Measurements from ENCODE around the gene CASP9.

The CASP9 gene

DNA sequence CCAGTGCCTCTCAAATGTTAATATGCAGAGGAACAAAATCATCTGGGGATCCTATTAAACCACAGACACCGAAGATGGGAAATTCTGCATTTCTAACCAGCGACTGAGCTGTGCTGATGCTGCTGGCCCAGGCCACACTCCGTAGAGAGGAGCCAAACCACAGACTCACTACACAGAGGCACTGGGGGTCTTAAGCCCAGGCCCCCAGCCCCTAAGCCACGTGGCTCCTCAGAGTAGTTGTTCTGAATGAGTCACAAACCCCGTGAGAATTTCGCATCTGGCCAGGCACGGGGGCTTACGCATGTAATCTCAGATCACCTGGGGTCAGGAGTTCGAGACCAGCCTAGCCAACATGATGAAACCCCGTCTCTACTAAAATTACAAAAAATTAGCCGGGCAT, 70.3 kb downstream of the CASP9 start:
- no peak for DNase-seq
- no peak overlapping the region for H3K9ac ChIP-seq (ENCODE audit: low read length)
- no peak overlapping the region for H2BK120ac ChIP-seq (ENCODE audit: low read depth, low read length)
- H3K4me1 ChIP-seq (ENCODE audit: control insufficient read depth, insufficient read depth, low read depth, low read length), result peaks cover 5% of the 10 kb centered on the region
- 78% methylated on average over 11 of the region's 11 CpGs for WGBS
- H3K4me3 ChIP-seq (ENCODE audit: insufficient read depth in 1 of 2, low read depth in 1 of 2, low read length in 2 of 2), result no peak overlapping the region
- no peak overlapping the region for H2BK12ac ChIP-seq (ENCODE audit: low read length in 2 of 2)
- H3K4ac ChIP-seq (ENCODE audit: low read depth in 1 of 2, low read length in 2 of 2), result no peak overlapping the region
- no peak overlapping the region for H2AK5ac ChIP-seq (ENCODE audit: low read length, severe bottlenecking)
- no peak overlapping the region for H3K14ac ChIP-seq (ENCODE audit: low read length in 2 of 2)
- H3K79me1 ChIP-seq (replicated peaks; ENCODE audit: low read length, poor library complexity, severe bottlenecking), result no peaks in the 10 kb centered on the region
- H2BK5ac ChIP-seq (ENCODE audit: low read depth, low read length, poor library complexity, severe bottlenecking), result no peak overlapping the region
- H3K4me2 ChIP-seq (ENCODE audit: low read length, poor library complexity, severe bottlenecking), result no peak overlapping the region
- H3K27ac ChIP-seq (ENCODE audit: low read length, poor library complexity, severe bottlenecking), result no peak overlapping the region
- H3K27me3 ChIP-seq (ENCODE audit: control insufficient read depth in 1 of 2, insufficient read depth in 1 of 2, low read length in 2 of 2), result peaks cover 0 to 3% of the 10 kb centered on the region in 2 experiments
- no peak overlapping the region for H2BK15ac ChIP-seq (ENCODE audit: low read depth, poor library complexity, severe bottlenecking)
- peak overlapping the region in 1 of 2 experiments; percentile 11 for H3K18ac ChIP-seq (ENCODE audit: low read depth in 1 of 2, low read length in 2 of 2)
- no peaks in the 10 kb centered on the region for H3K9me3 ChIP-seq (ENCODE audit: control insufficient read depth, low read length)
- no peak overlapping the region for H4K91ac ChIP-seq (ENCODE audit: low read length)
- H2AFZ ChIP-seq (ENCODE audit: low read depth, low read length), result no peak overlapping the region
- no peaks in the 10 kb centered on the region for H3K36me3 ChIP-seq (ENCODE audit: control insufficient read depth in 1 of 2, insufficient read depth in 2 of 2, low read depth in 1 of 2, low read length in 2 of 2)
- H3K23ac ChIP-seq (ENCODE audit: low read length in 2 of 2), result no peak overlapping the region
- H4K8ac ChIP-seq (ENCODE audit: low read length), result no peak overlapping the region

DNA sequence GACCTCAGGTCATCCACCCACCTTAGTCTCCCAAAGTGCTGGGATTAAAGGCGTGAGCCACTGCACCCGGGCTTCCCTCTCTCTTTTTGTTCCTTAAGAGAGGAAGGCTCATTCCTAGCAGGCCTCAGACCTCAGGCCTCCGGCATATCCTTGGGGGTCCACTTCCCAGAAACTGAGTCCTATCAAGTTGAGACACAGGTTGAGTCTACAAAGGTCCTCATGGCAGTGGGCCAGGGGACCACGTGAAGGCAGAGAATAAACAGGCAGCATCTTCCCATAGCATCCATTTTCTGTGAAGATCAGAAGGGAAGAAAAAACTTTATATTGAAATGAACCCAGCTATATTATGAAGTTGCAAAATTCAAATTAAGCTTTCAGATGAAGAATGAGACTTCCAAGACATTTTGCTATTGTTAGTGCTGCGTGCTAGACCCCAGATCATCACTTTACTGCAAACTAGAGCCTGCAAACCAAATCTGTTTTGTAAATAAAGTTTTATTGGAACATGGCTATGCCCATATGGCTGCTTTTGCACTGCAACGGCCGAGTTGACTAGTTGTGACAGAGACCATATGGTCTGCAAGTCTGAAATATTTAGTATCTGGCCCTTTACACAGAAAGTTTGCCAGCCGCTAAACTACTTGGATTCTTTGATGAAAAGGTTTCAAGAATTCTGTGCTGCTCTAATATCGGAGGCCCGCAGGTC, 71.0 kb downstream of the CASP9 start:
- H3K4me2 ChIP-seq (ENCODE audit: low read length, poor library complexity, severe bottlenecking), result no peak overlapping the region
- H3K4me1 ChIP-seq (ENCODE audit: control insufficient read depth, insufficient read depth, low read depth, low read length), result peaks cover 5% of the 10 kb centered on the region
- H3K27me3 ChIP-seq (ENCODE audit: control insufficient read depth in 1 of 2, insufficient read depth in 1 of 2, low read length in 2 of 2), result peaks cover 0 to 3% of the 10 kb centered on the region in 2 experiments
- H2AK5ac ChIP-seq (ENCODE audit: low read length, severe bottlenecking), result no peak overlapping the region
- H3K18ac ChIP-seq (ENCODE audit: low read depth in 1 of 2, low read length in 2 of 2), result no peak overlapping the region
- H2BK120ac ChIP-seq (ENCODE audit: low read depth, low read length), result no peak overlapping the region
- 83% methylated on average over 8 of the region's 10 CpGs for WGBS
- H4K8ac ChIP-seq (ENCODE audit: low read length), result no peak overlapping the region
- no peak overlapping the region for H3K23ac ChIP-seq (ENCODE audit: low read length in 2 of 2)
- no peak overlapping the region for H2BK15ac ChIP-seq (ENCODE audit: low read depth, poor library complexity, severe bottlenecking)
- no peak overlapping the region for H2BK5ac ChIP-seq (ENCODE audit: low read depth, low read length, poor library complexity, severe bottlenecking)
- no peak overlapping the region for H2AFZ ChIP-seq (ENCODE audit: low read depth, low read length)
- H4K91ac ChIP-seq (ENCODE audit: low read length), result no peak overlapping the region
- H3K27ac ChIP-seq (ENCODE audit: low read length, poor library complexity, severe bottlenecking), result no peak overlapping the region
- H2BK12ac ChIP-seq (ENCODE audit: low read length in 2 of 2), result no peak overlapping the region
- no peak overlapping the region for H3K9ac ChIP-seq (ENCODE audit: low read length)
- no peak for DNase-seq
- no peaks in the 10 kb centered on the region for H3K79me1 ChIP-seq (replicated peaks; ENCODE audit: low read length, poor library complexity, severe bottlenecking)
- H3K4me3 ChIP-seq (ENCODE audit: insufficient read depth in 1 of 2, low read depth in 1 of 2, low read length in 2 of 2), result no peak overlapping the region
- H3K36me3 ChIP-seq (ENCODE audit: control insufficient read depth in 1 of 2, insufficient read depth in 2 of 2, low read depth in 1 of 2, low read length in 2 of 2), result no peaks in the 10 kb centered on the region
- H3K14ac ChIP-seq (ENCODE audit: low read length in 2 of 2), result no peak overlapping the region
- H3K9me3 ChIP-seq (ENCODE audit: control insufficient read depth, low read length), result no peaks in the 10 kb centered on the region
- no peak overlapping the region for H3K4ac ChIP-seq (ENCODE audit: low read depth in 1 of 2, low read length in 2 of 2)

DNA sequence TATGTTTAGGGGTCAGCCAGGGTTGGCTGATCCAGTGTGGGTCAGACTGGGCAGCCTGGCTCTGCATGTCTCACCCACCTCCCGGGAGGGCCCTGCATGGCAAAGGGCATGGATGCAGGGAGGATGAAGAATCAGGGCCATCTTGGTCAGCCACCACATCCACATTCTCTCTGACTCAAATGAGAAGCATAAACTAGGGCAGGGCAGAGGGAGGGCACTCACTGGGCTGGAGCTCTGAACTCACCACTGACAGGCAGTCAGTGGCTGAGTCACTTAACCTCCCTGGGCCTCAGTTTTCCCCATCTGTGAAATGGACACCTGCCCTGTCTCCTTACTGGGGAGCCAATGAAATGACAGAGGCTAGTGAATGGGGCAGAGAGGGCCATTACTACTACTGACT, 71.8 kb downstream of the CASP9 start:
- no peaks in the 10 kb centered on the region for H3K79me1 ChIP-seq (replicated peaks; ENCODE audit: low read length, poor library complexity, severe bottlenecking)
- no peak overlapping the region for H3K14ac ChIP-seq (ENCODE audit: low read length in 2 of 2)
- no peak overlapping the region for H2AFZ ChIP-seq (ENCODE audit: low read depth, low read length)
- H2BK5ac ChIP-seq (ENCODE audit: low read depth, low read length, poor library complexity, severe bottlenecking), result no peak overlapping the region
- no peak overlapping the region for H3K4me3 ChIP-seq (ENCODE audit: insufficient read depth in 1 of 2, low read depth in 1 of 2, low read length in 2 of 2)
- peaks cover 5% of the 10 kb centered on the region for H3K4me1 ChIP-seq (ENCODE audit: control insufficient read depth, insufficient read depth, low read depth, low read length)
- H4K91ac ChIP-seq (ENCODE audit: low read length), result no peak overlapping the region
- peaks cover 6 to 8% of the 10 kb centered on the region in 2 experiments for H3K27me3 ChIP-seq (ENCODE audit: control insufficient read depth in 1 of 2, insufficient read depth in 1 of 2, low read length in 2 of 2)
- H4K8ac ChIP-seq (ENCODE audit: low read length), result no peak overlapping the region
- no peak overlapping the region for H3K18ac ChIP-seq (ENCODE audit: low read depth in 1 of 2, low read length in 2 of 2)
- H3K36me3 ChIP-seq (ENCODE audit: control insufficient read depth in 1 of 2, insufficient read depth in 2 of 2, low read depth in 1 of 2, low read length in 2 of 2), result no peaks in the 10 kb centered on the region
- no peak overlapping the region for H2AK5ac ChIP-seq (ENCODE audit: low read length, severe bottlenecking)
- DNase-seq, result no peak
- no peak overlapping the region for H3K4ac ChIP-seq (ENCODE audit: low read depth in 1 of 2, low read length in 2 of 2)
- no peak overlapping the region for H3K23ac ChIP-seq (ENCODE audit: low read length in 2 of 2)
- H2BK15ac ChIP-seq (ENCODE audit: low read depth, poor library complexity, severe bottlenecking), result no peak overlapping the region
- H3K27ac ChIP-seq (ENCODE audit: low read length, poor library complexity, severe bottlenecking), result no peak overlapping the region
- 100% methylated on average over 1 of the region's 1 CpG for WGBS
- no peak overlapping the region for H3K9ac ChIP-seq (ENCODE audit: low read length)
- no peak overlapping the region for H3K4me2 ChIP-seq (ENCODE audit: low read length, poor library complexity, severe bottlenecking)
- no peaks in the 10 kb centered on the region for H3K9me3 ChIP-seq (ENCODE audit: control insufficient read depth, low read length)
- H2BK120ac ChIP-seq (ENCODE audit: low read depth, low read length), result no peak overlapping the region
- H2BK12ac ChIP-seq (ENCODE audit: low read length in 2 of 2), result no peak overlapping the region

DNA sequence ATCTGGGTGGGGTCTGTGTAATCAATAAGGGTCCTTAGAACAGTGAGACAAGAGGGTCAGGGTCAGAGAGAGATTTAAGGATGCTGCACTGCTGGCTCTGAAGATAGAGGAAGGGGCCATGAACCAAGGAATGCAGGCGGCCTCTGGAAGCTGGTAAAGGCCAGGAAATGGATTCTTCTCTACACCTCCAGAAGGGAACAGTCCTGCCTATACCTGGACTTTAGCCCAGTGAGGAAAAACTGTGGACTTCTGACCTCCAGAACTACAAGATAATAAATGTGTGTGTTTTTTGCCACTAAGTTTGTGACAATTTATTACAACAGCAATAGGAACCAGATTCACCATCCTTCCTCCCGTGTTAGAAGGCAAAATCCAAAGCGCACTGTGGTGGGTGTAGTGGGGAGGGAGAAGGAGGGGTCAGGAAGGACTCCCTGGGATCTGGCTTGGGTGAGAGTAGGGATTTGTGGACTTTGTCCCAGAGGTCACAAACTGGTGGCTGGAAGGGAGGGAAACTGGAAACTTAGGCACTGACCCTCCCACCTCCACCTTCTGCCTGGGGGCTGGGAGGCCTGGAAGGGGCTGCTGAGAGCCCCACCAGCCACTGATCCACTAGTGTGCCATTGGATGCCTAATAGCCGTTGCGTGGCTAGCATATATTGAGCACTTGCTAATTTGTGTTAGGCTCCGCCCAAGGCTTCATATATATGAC, 72.8 kb downstream of the CASP9 start:
- Histone ChIP-seq H2AK5ac (ENCODE audit: low read length, severe bottlenecking) (no peak overlapping the region), H3K27ac (ENCODE audit: low read length, poor library complexity, severe bottlenecking) (no peak overlapping the region), H2BK5ac (ENCODE audit: low read depth, low read length, poor library complexity, severe bottlenecking) (no peak overlapping the region), H3K79me1 (replicated peaks; ENCODE audit: low read length, poor library complexity, severe bottlenecking) (no peaks in the 10 kb centered on the region), H2BK12ac (ENCODE audit: low read length in 2 of 2) (no peak overlapping the region), H4K91ac (ENCODE audit: low read length) (no peak overlapping the region), H3K18ac (ENCODE audit: low read depth in 1 of 2, low read length in 2 of 2) (peak overlapping the region in 1 of 2 experiments; percentile 56), H3K23ac (ENCODE audit: low read length in 2 of 2) (no peak overlapping the region), H2BK120ac (ENCODE audit: low read depth, low read length) (no peak overlapping the region), H2BK15ac (ENCODE audit: low read depth, poor library complexity, severe bottlenecking) (no peak overlapping the region), H3K36me3 (ENCODE audit: control insufficient read depth in 1 of 2, insufficient read depth in 2 of 2, low read depth in 1 of 2, low read length in 2 of 2) (no peaks in the 10 kb centered on the region), H3K4ac (ENCODE audit: low read depth in 1 of 2, low read length in 2 of 2) (no peak overlapping the region), H3K27me3 (ENCODE audit: control insufficient read depth in 1 of 2, insufficient read depth in 1 of 2, low read length in 2 of 2) (peaks cover 17% of the 10 kb centered on the region in 2 experiments), H4K8ac (ENCODE audit: low read length) (no peak overlapping the region), H3K4me1 (ENCODE audit: control insufficient read depth, insufficient read depth, low read depth, low read length) (peaks cover 5% of the 10 kb centered on the region), H3K4me3 (ENCODE audit: insufficient read depth in 1 of 2, low read depth in 1 of 2, low read length in 2 of 2) (no peak overlapping the region), H3K9ac (ENCODE audit: low read length) (no peak overlapping the region), H3K14ac (ENCODE audit: low read length in 2 of 2) (no peak overlapping the region), H3K9me3 (ENCODE audit: control insufficient read depth, low read length) (no peaks in the 10 kb centered on the region), H2AFZ (ENCODE audit: low read depth, low read length) (no peak overlapping the region), H3K4me2 (ENCODE audit: low read length, poor library complexity, severe bottlenecking) (no peak overlapping the region)
- no peak for DNase-seq
- 93% methylated on average over 6 of the region's 6 CpGs for WGBS
